Activated T-cell treated with anti-CD3 and anti-CD28 coated beads for 4 hours (primary cell): ENCODE measurements around the gene RAB30.

Source experiments
- DNase-seq: peaks from one replicate; pipeline ENCODE4 v3.0.0-alpha.2; 2020

The RAB30 gene

GRCh38 chr11:83070044-83070701 is 1.5 kb downstream of the RAB30 start:
- no peak for DNase-seq

GRCh38 chr11:83069441-83070043 is 2.2 kb downstream of the RAB30 start:
- DNase-seq, result no peak

- no peak for DNase-seq
Observed at GRCh38 chr11:83068568-83068967, 3.1 kb downstream of the RAB30 start.

GRCh38 chr11:83064011-83064410 is 7.7 kb downstream of the RAB30 start:
- DNase-seq, result no peak

GRCh38 chr11:83063073-83063754 is 8.5 kb downstream of the RAB30 start:
- DNase-seq, result no peak

- DNase-seq, result no peak
Observed at GRCh38 chr11:83061883-83062282, 9.8 kb downstream of the RAB30 start.

- DNase-seq, result no peak
Observed at GRCh38 chr11:83060965-83061364, 10.7 kb downstream of the RAB30 start.

- DNase-seq, result no peak
Observed at GRCh38 chr11:83057721-83058120, 14.0 kb downstream of the RAB30 start.

- DNase-seq, result no peak
Observed at GRCh38 chr11:83056611-83057010, 15.1 kb downstream of the RAB30 start.

GRCh38 chr11:83056204-83056603 is 15.5 kb downstream of the RAB30 start:
- no peak for DNase-seq

GRCh38 chr11:83054904-83055380 is 16.8 kb downstream of the RAB30 start:
- DNase-seq, result no peak

GRCh38 chr11:83054001-83054400 is 17.7 kb downstream of the RAB30 start:
- DNase-seq, result no peak

GRCh38 chr11:83051760-83052671 is 19.7 kb downstream of the RAB30 start:
- no peak for DNase-seq

GRCh38 chr11:83047515-83048225 is 24.0 kb downstream of the RAB30 start:
- DNase-seq, result no peak

- no peak for DNase-seq
Observed at GRCh38 chr11:83046621-83047172, 25.0 kb downstream of the RAB30 start.

- DNase-seq, result no peak
Observed at GRCh38 chr11:83044958-83045712, 26.6 kb downstream of the RAB30 start.

GRCh38 chr11:83042964-83043711 is 28.6 kb downstream of the RAB30 start:
- DNase-seq, result no peak

GRCh38 chr11:83041126-83041525 is 30.6 kb downstream of the RAB30 start:
- no peak for DNase-seq

GRCh38 chr11:83039566-83039965 is 32.1 kb downstream of the RAB30 start:
- no peak for DNase-seq

- DNase-seq, result no peak
Observed at GRCh38 chr11:83037877-83038276, 33.8 kb downstream of the RAB30 start.

GRCh38 chr11:83036701-83037100 is 35.0 kb downstream of the RAB30 start:
- no peak for DNase-seq
